NT2/D1 (cell line): Measurements from ENCODE around the gene UBE2N.
A peak's percentile ranks its signal among the peaks of the same experiment; 100 is the strongest.

Experiments used
- DNase-seq: peaks from one replicate; pipeline ENCODE4 v3.0.0-alpha.2; 2011; ENCODE audit warnings: low read depth, low spot score
- H3K27me3 ChIP-seq: 2 replicates; pipeline ENCODE4 v1.6.0; 2011; ENCODE audit warnings: mild to moderate bottlenecking; ENCODE audit not compliant: insufficient read length, insufficient read depth
- H3K36me3 ChIP-seq: 2 replicates; pipeline ENCODE4 v1.6.1; 2011; ENCODE audit warnings: mild to moderate bottlenecking, low read length, mixed read lengths; ENCODE audit not compliant: insufficient read depth, insufficient read length
- H3K4me1 ChIP-seq: 2 replicates; pipeline ENCODE4 v1.5.1; 2011; ENCODE audit not compliant: insufficient read depth, insufficient read length
- H3K4me3 ChIP-seq: 2 replicates; pipeline ENCODE4 v1.5.1; 2011; ENCODE audit warnings: low read depth; ENCODE audit not compliant: insufficient read length
- H3K9ac ChIP-seq: 2 replicates; pipeline ENCODE4 v1.6.0; 2011; ENCODE audit warnings: low read depth; ENCODE audit not compliant: insufficient read length
- H3K9me3 ChIP-seq: 2 replicates; pipeline ENCODE4 v1.5.1; 2011; ENCODE audit warnings: mild to moderate bottlenecking, low read length; ENCODE audit not compliant: insufficient read depth
- SUZ12 ChIP-seq: IDR thresholded peaks from 2 replicates; pipeline ENCODE4 v1.6.1; 2011; ENCODE audit not compliant: insufficient read length, insufficient read depth; ENCODE audit errors: extremely low read depth
- YY1 ChIP-seq: IDR thresholded peaks from 2 replicates; pipeline ENCODE4 v1.6.1; 2011; ENCODE audit not compliant: insufficient read length, insufficient read depth
- ZNF274 ChIP-seq: IDR thresholded peaks from 2 replicates; pipeline ENCODE4 v1.6.1; 2011; ENCODE audit warnings: mild to moderate bottlenecking, low read depth, low read length

The UBE2N gene

GRCh38 chr12:93467351-93468007, 25.7 kb upstream of the UBE2N start, which contains the start of gene MRPL42:
Gene MRPL42 (plus strand): TSS chr12:93467514. CDS start chr12:93469286, 1,772 bp downstream.
- peak within 1 kb of the TSS; percentile 97 for H3K4me3 ChIP-seq
- H3K27me3 ChIP-seq: no peaks in the 10 kb centered on the region
- peak within 1 kb of the TSS; percentile 98 for H3K9ac ChIP-seq
- TF ChIP-seq ZNF274 (no peak), YY1 (peak; percentile 90), SUZ12 (no peak)
- H3K36me3 ChIP-seq: peaks cover 35% of the 10 kb centered on the region
- no peaks in the 10 kb centered on the region for H3K9me3 ChIP-seq
- H3K4me1 ChIP-seq: no peaks in the 10 kb centered on the region
- peak; percentile 85 for DNase-seq

GRCh38 chr12:93466625-93467350, 25.0 kb upstream of the UBE2N start:
- Histone ChIP-seq H3K4me1 (no peaks in the 10 kb centered on the region), H3K36me3 (peaks cover 30% of the 10 kb centered on the region), H3K9me3 (no peaks in the 10 kb centered on the region), H3K9ac (no peak overlapping the region), H3K27me3 (no peaks in the 10 kb centered on the region), H3K4me3 (no peak overlapping the region)
- DNase-seq: no peak
- no peak for TF ChIP-seq ZNF274
- TF ChIP-seq YY1: no peak
- no peak for TF ChIP-seq SUZ12

- H3K9ac ChIP-seq: no peak overlapping the region
- TF ChIP-seq SUZ12 (no peak), YY1 (no peak), ZNF274 (no peak)
- H3K27me3 ChIP-seq: no peaks in the 10 kb centered on the region
- H3K9me3 ChIP-seq: no peaks in the 10 kb centered on the region
- H3K4me1 ChIP-seq: no peaks in the 10 kb centered on the region
- DNase-seq: no peak
- H3K36me3 ChIP-seq: peaks cover 20% of the 10 kb centered on the region
- H3K4me3 ChIP-seq: no peak overlapping the region
Measured at GRCh38 chr12:93465841-93466240, 24.1 kb upstream of the UBE2N start.

- H3K4me3 ChIP-seq: no peak overlapping the region
- no peaks in the 10 kb centered on the region for H3K9me3 ChIP-seq
- H3K36me3 ChIP-seq: no peaks in the 10 kb centered on the region
- no peaks in the 10 kb centered on the region for H3K27me3 ChIP-seq
- H3K4me1 ChIP-seq: no peaks in the 10 kb centered on the region
- no peak overlapping the region for H3K9ac ChIP-seq
- DNase-seq: no peak
- no peak for TF ChIP-seq ZNF274
- no peak for TF ChIP-seq YY1
- TF ChIP-seq SUZ12: no peak
Measured at GRCh38 chr12:93461503-93461902, 19.8 kb upstream of the UBE2N start.

GRCh38 chr12:93460902-93461301, 19.2 kb upstream of the UBE2N start:
- Histone ChIP-seq H3K9ac (no peak overlapping the region), H3K4me3 (no peak overlapping the region), H3K27me3 (no peaks in the 10 kb centered on the region), H3K9me3 (no peaks in the 10 kb centered on the region), H3K4me1 (no peaks in the 10 kb centered on the region), H3K36me3 (no peaks in the 10 kb centered on the region)
- no peak for DNase-seq
- TF ChIP-seq ZNF274 (no peak), YY1 (no peak), SUZ12 (no peak)

- TF ChIP-seq SUZ12: no peak
- TF ChIP-seq YY1: no peak
- no peak for TF ChIP-seq ZNF274
- H3K4me1 ChIP-seq: no peaks in the 10 kb centered on the region
- H3K9me3 ChIP-seq: no peaks in the 10 kb centered on the region
- H3K36me3 ChIP-seq: no peaks in the 10 kb centered on the region
- H3K9ac ChIP-seq: no peak overlapping the region
- H3K4me3 ChIP-seq: no peak overlapping the region
- H3K27me3 ChIP-seq: no peaks in the 10 kb centered on the region
- no peak for DNase-seq
Measured at GRCh38 chr12:93460003-93460402, 18.3 kb upstream of the UBE2N start.

- H3K36me3 ChIP-seq: no peaks in the 10 kb centered on the region
- no peaks in the 10 kb centered on the region for H3K27me3 ChIP-seq
- no peaks in the 10 kb centered on the region for H3K4me1 ChIP-seq
- TF ChIP-seq SUZ12 (no peak), YY1 (no peak), ZNF274 (no peak)
- DNase-seq: no peak
- H3K9ac ChIP-seq: no peak overlapping the region
- H3K4me3 ChIP-seq: no peak overlapping the region
- H3K9me3 ChIP-seq: no peaks in the 10 kb centered on the region
Measured at GRCh38 chr12:93459097-93459496, 17.4 kb upstream of the UBE2N start.
